Kidney epithelial cell (primary cell): ENCODE results near the gene CHMP4A. TPM values are rescaled to one million over a fixed set of nuclear protein-coding genes. Genes with fewer than 3 reads are reported as not detected.
A peak's percentile ranks its signal among the peaks of the same experiment; 100 is the strongest.

Experiments used
- DNase-seq: peaks from one replicate; pipeline ENCODE4 v3.0.0-alpha.2; 2010; ENCODE audit warnings: low read depth
- H3K27me3 ChIP-seq: 2 replicates; pipeline ENCODE4 v1.6.0; 2011; ENCODE audit warnings: low read length; ENCODE audit not compliant: control insufficient read depth, insufficient read depth
- H3K36me3 ChIP-seq: 2 replicates; pipeline ENCODE4 v1.5.1; 2011; ENCODE audit warnings: low read length; ENCODE audit not compliant: control insufficient read depth, insufficient read depth
- H3K4me3 ChIP-seq: 2 replicates; pipeline ENCODE4 v1.5.1; 2011; ENCODE audit warnings: low read depth, mild to moderate bottlenecking, control low read depth, low read length
- CTCF ChIP-seq: IDR thresholded peaks from 2 replicates; pipeline ENCODE4 v1.5.1; 2011; ENCODE audit warnings: mild to moderate bottlenecking, moderate library complexity, low read length, control low read depth, inconsistent platforms; ENCODE audit not compliant: insufficient read depth, poor library complexity, severe bottlenecking
- total RNA-seq: library from RNA; depleted of rRNA; stranded (reverse); fragments of >200 nt; gene quantifications from 2 replicates; pipeline ENCODE4 v1.2.3, GENCODE V29; 2015

The CHMP4A gene
- total RNA-seq, 1 donor from 2014 or later, result 112 TPM

GRCh38 chr14:24184104-24184970, 29.0 kb downstream of the CHMP4A start:
- H3K36me3 ChIP-seq, result peaks cover 8% of the 10 kb centered on the region
- no peak overlapping the region for H3K4me3 ChIP-seq
- H3K27me3 ChIP-seq, result no peaks in the 10 kb centered on the region
- TF ChIP-seq CTCF, result no peak
- DNase-seq, result no peak

GRCh38 chr14:24183014-24183481, 30.2 kb downstream of the CHMP4A start:
- Histone ChIP-seq H3K36me3 (peaks cover 10% of the 10 kb centered on the region), H3K27me3 (no peaks in the 10 kb centered on the region), H3K4me3 (no peak overlapping the region)
- no peak for TF ChIP-seq CTCF
- no peak for DNase-seq

- no peak for TF ChIP-seq CTCF
- peaks cover 10% of the 10 kb centered on the region for H3K36me3 ChIP-seq
- no peak for DNase-seq
- no peaks in the 10 kb centered on the region for H3K27me3 ChIP-seq
- H3K4me3 ChIP-seq, result no peak overlapping the region
These were observed 31.0 kb downstream of the CHMP4A start for GRCh38 chr14:24182110-24182882.

- Histone ChIP-seq H3K36me3 (peaks cover 11% of the 10 kb centered on the region), H3K4me3 (no peak overlapping the region), H3K27me3 (no peaks in the 10 kb centered on the region)
- TF ChIP-seq CTCF, result no peak
- no peak for DNase-seq
These were observed 31.8 kb downstream of the CHMP4A start for GRCh38 chr14:24181371-24182077.

- peaks cover 12% of the 10 kb centered on the region for H3K36me3 ChIP-seq
- H3K27me3 ChIP-seq, result no peaks in the 10 kb centered on the region
- no peak overlapping the region for H3K4me3 ChIP-seq
- peak; percentile 96 for DNase-seq
- no peak for TF ChIP-seq CTCF
These were observed 33.1 kb downstream of the CHMP4A start for GRCh38 chr14:24179961-24180796.
